ENCODE measurements around the gene TTC9.

DNA sequence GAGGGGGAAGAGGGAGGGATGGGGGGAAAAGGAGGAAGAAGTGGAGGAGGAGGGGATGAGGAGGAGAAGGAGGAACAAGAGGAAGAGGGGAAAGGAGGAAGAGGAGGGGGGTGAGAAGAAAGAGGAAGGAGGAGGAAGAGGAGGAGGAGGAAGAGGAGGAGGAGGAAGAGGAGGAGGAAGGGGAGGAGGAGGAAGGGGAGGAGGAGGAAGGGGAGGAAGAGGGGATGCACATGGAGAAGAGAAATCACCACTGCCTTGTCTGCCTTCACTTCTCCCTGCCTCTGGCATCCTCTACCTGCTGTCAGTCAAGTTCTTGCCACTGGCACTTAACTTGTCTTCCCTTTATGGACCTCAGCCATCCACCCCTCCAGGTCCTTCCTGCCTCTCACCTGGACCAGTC is 59.9 kb downstream of the TTC9 start:
- TF ChIP-seq, protein P1, sequence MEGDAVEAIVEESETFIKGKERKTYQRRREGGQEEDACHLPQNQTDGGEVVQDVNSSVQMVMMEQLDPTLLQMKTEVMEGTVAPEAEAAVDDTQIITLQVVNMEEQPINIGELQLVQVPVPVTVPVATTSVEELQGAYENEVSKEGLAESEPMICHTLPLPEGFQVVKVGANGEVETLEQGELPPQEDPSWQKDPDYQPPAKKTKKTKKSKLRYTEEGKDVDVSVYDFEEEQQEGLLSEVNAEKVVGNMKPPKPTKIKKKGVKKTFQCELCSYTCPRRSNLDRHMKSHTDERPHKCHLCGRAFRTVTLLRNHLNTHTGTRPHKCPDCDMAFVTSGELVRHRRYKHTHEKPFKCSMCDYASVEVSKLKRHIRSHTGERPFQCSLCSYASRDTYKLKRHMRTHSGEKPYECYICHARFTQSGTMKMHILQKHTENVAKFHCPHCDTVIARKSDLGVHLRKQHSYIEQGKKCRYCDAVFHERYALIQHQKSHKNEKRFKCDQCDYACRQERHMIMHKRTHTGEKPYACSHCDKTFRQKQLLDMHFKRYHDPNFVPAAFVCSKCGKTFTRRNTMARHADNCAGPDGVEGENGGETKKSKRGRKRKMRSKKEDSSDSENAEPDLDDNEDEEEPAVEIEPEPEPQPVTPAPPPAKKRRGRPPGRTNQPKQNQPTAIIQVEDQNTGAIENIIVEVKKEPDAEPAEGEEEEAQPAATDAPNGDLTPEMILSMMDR (IDR thresholded peaks at IDR 0.05; ENCODE audit: low read depth, low read length, missing input control): no peak
- TF ChIP-seq, protein P2, sequence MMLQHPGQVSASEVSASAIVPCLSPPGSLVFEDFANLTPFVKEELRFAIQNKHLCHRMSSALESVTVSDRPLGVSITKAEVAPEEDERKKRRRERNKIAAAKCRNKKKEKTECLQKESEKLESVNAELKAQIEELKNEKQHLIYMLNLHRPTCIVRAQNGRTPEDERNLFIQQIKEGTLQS (IDR thresholded peaks at IDR 0.05): no peak
- no peak for TF ChIP-seq NR2F2 (IDR thresholded peaks at IDR 0.05)
- TF ChIP-seq YY1 (IDR thresholded peaks at IDR 0.05): no peak
- TF ChIP-seq, protein P3, sequence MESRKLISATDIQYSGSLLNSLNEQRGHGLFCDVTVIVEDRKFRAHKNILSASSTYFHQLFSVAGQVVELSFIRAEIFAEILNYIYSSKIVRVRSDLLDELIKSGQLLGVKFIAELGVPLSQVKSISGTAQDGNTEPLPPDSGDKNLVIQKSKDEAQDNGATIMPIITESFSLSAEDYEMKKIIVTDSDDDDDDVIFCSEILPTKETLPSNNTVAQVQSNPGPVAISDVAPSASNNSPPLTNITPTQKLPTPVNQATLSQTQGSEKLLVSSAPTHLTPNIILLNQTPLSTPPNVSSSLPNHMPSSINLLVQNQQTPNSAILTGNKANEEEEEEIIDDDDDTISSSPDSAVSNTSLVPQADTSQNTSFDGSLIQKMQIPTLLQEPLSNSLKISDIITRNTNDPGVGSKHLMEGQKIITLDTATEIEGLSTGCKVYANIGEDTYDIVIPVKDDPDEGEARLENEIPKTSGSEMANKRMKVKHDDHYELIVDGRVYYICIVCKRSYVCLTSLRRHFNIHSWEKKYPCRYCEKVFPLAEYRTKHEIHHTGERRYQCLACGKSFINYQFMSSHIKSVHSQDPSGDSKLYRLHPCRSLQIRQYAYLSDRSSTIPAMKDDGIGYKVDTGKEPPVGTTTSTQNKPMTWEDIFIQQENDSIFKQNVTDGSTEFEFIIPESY (IDR thresholded peaks at IDR 0.05): no peak
- TF ChIP-seq TAF1 (conservative IDR thresholded peaks at IDR 0.05): no peak
- TF ChIP-seq GABPA (IDR thresholded peaks at IDR 0.05 in 1 of 2, conservative IDR thresholded peaks at IDR 0.05 in 1 of 2): no peak
- TF ChIP-seq, protein P4, sequence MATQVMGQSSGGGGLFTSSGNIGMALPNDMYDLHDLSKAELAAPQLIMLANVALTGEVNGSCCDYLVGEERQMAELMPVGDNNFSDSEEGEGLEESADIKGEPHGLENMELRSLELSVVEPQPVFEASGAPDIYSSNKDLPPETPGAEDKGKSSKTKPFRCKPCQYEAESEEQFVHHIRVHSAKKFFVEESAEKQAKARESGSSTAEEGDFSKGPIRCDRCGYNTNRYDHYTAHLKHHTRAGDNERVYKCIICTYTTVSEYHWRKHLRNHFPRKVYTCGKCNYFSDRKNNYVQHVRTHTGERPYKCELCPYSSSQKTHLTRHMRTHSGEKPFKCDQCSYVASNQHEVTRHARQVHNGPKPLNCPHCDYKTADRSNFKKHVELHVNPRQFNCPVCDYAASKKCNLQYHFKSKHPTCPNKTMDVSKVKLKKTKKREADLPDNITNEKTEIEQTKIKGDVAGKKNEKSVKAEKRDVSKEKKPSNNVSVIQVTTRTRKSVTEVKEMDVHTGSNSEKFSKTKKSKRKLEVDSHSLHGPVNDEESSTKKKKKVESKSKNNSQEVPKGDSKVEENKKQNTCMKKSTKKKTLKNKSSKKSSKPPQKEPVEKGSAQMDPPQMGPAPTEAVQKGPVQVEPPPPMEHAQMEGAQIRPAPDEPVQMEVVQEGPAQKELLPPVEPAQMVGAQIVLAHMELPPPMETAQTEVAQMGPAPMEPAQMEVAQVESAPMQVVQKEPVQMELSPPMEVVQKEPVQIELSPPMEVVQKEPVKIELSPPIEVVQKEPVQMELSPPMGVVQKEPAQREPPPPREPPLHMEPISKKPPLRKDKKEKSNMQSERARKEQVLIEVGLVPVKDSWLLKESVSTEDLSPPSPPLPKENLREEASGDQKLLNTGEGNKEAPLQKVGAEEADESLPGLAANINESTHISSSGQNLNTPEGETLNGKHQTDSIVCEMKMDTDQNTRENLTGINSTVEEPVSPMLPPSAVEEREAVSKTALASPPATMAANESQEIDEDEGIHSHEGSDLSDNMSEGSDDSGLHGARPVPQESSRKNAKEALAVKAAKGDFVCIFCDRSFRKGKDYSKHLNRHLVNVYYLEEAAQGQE (IDR thresholded peaks at IDR 0.05): no peak
- TF ChIP-seq JUND (IDR thresholded peaks at IDR 0.05): no peak
- TF ChIP-seq RXRA (IDR thresholded peaks at IDR 0.05): no peak
- TF ChIP-seq, protein P5, sequence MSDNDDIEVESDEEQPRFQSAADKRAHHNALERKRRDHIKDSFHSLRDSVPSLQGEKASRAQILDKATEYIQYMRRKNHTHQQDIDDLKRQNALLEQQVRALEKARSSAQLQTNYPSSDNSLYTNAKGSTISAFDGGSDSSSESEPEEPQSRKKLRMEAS (IDR thresholded peaks at IDR 0.05): no peak

Data from liver (tissue), 3 donors.